Endodermal cell (in vitro differentiated cells): ENCODE results near the gene CYP8B1. TPM values are rescaled to one million over a fixed set of nuclear protein-coding genes. Genes with fewer than 3 reads are reported as not detected.

Experiments
- DNase-seq: peaks from one replicate; pipeline ENCODE4 v3.0.0-alpha.2; 2017
- H3K27ac ChIP-seq: 2 replicates; pipeline ENCODE4 v1.5.1; 2013; ENCODE audit warnings: mild to moderate bottlenecking, low read depth, low read length, moderate library complexity
- H3K27me3 ChIP-seq: 2 replicates; pipeline ENCODE4 v1.6.1; 2013; ENCODE audit warnings: mild to moderate bottlenecking, low read length, moderate library complexity; ENCODE audit not compliant: insufficient read depth, control insufficient read depth, poor library complexity, severe bottlenecking
- H3K36me3 ChIP-seq: 2 replicates; pipeline ENCODE4 v1.7.0; 2013; ENCODE audit warnings: mild to moderate bottlenecking, low read length, moderate library complexity; ENCODE audit not compliant: control insufficient read depth, insufficient read depth
- H3K4me1 ChIP-seq: one replicate; pipeline ENCODE4 v1.7.0; 2013; ENCODE audit warnings: low read length; ENCODE audit not compliant: control insufficient read depth, insufficient read depth
- H3K4me3 ChIP-seq: 2 replicates; pipeline ENCODE4 v1.5.1; 2013; ENCODE audit warnings: mild to moderate bottlenecking, low read length, moderate library complexity
- H3K9ac ChIP-seq: 2 replicates; pipeline ENCODE4 v1.6.1; 2013; ENCODE audit warnings: mild to moderate bottlenecking, low read length, moderate library complexity; ENCODE audit not compliant: poor library complexity, severe bottlenecking; ENCODE audit errors: extremely low read depth
- H3K9me3 ChIP-seq: 2 replicates; pipeline ENCODE4 v1.6.1; 2013; ENCODE audit warnings: mild to moderate bottlenecking, low read length, moderate library complexity; ENCODE audit not compliant: control insufficient read depth
- H3K27ac Mint-ChIP-seq: 2 replicates; pipeline ENCODE4 v1.8.0; 2020; ENCODE audit warnings: mixed read lengths
- H3K27me3 Mint-ChIP-seq: 2 replicates; pipeline ENCODE4 v1.8.0; 2021; ENCODE audit warnings: mild to moderate bottlenecking, mixed read lengths; ENCODE audit not compliant: insufficient read depth
- H3K36me3 Mint-ChIP-seq: 2 replicates; pipeline ENCODE4 v1.8.0; 2020; ENCODE audit warnings: low read depth, mixed read lengths
- H3K4me1 Mint-ChIP-seq: 2 replicates; pipeline ENCODE4 v1.8.0; 2020; ENCODE audit warnings: mixed read lengths
- H3K4me3 Mint-ChIP-seq: 2 replicates; pipeline ENCODE4 v1.8.0; 2020; ENCODE audit warnings: mild to moderate bottlenecking, moderate library complexity, mixed read lengths
- H3K9me3 Mint-ChIP-seq: 2 replicates; pipeline ENCODE4 v1.8.0; 2020; ENCODE audit warnings: mild to moderate bottlenecking, mixed read lengths
- WGBS, 2 experiments: methylation state at CpG; one replicate each; pipeline versions ENCODE4 v1.1.5 to v1.1.7; 2013; ENCODE audit warnings: missing lambda C conversion rate in 2 of 2, mixed read lengths in 1 of 2; ENCODE audit not compliant: insufficient coverage in 1 of 2, insufficient read length in 1 of 2; 5-methylcytosine and 5-hydroxymethylcytosine counted together
- total RNA-seq, 2 donors: library from RNA; stranded (reverse); fragmentation: NEBNext Ultra II Directional in 1 of 2; extraction: Animal tissue kit (Norgen Biotek cat#: 25700) in 1 of 2; gene quantifications; 2 replicates in 1 of 2; 3 replicates in 1 of 2; pipeline ENCODE4 v1.2.1, GENCODE V29; 2021
- TF ChIP-seq, protein P1 (sequence below): fragments of 200-600 bp; sonication (generic); conservative IDR thresholded peaks from 2 replicates; pipeline ENCODE4 v1.5.0; 2021; ENCODE audit warnings: antibody characterized with exemption, mild to moderate bottlenecking

CYP8B1 gene
- total RNA-seq, 2 donors from 2014 or later: not detected

GRCh38 chr3:42898896-42899675 is 23.4 kb upstream of the CYP8B1 start:
- H3K9me3 ChIP-seq: peaks cover 7% of the 10 kb centered on the region
- no peak overlapping the region for H3K27ac ChIP-seq
- Mint-ChIP-seq H3K4me3 (no peak overlapping the region), H3K27ac (no peak overlapping the region), H3K36me3 (no peaks in the 10 kb centered on the region), H3K9me3 (peaks cover 8% of the 10 kb centered on the region), H3K4me1 (peaks cover 16% of the 10 kb centered on the region), H3K27me3 (peaks cover 9% of the 10 kb centered on the region)
- peaks cover 10% of the 10 kb centered on the region for H3K4me1 ChIP-seq
- no peak overlapping the region for H3K9ac ChIP-seq
- H3K36me3 ChIP-seq: no peaks in the 10 kb centered on the region
- peak; percentile 41 for DNase-seq
- no peaks in the 10 kb centered on the region for H3K27me3 ChIP-seq
- TF ChIP-seq, protein P1, sequence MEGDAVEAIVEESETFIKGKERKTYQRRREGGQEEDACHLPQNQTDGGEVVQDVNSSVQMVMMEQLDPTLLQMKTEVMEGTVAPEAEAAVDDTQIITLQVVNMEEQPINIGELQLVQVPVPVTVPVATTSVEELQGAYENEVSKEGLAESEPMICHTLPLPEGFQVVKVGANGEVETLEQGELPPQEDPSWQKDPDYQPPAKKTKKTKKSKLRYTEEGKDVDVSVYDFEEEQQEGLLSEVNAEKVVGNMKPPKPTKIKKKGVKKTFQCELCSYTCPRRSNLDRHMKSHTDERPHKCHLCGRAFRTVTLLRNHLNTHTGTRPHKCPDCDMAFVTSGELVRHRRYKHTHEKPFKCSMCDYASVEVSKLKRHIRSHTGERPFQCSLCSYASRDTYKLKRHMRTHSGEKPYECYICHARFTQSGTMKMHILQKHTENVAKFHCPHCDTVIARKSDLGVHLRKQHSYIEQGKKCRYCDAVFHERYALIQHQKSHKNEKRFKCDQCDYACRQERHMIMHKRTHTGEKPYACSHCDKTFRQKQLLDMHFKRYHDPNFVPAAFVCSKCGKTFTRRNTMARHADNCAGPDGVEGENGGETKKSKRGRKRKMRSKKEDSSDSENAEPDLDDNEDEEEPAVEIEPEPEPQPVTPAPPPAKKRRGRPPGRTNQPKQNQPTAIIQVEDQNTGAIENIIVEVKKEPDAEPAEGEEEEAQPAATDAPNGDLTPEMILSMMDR: peak; percentile 41
- no peak overlapping the region for H3K4me3 ChIP-seq

DNA sequence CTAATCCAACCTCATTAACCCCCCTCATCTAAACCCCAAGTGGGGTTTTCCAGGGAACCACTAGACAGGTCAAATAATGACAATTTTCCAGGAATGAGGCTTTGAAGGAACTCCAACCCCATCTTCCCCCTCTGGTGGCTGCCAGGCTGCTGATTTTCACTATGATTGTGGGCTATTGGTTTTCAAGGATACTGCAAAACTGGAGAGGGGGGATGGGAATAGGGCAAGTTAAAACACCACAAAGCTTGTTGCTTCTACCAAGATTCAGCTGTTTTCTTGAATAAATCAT is 19.8 kb upstream of the CYP8B1 start:
- H3K27me3 ChIP-seq: no peaks in the 10 kb centered on the region
- H3K4me3 Mint-ChIP-seq: no peak overlapping the region
- H3K9me3 ChIP-seq: no peaks in the 10 kb centered on the region
- H3K4me3 ChIP-seq: no peak overlapping the region
- peaks cover 33% of the 10 kb centered on the region for H3K4me1 Mint-ChIP-seq
- no peaks in the 10 kb centered on the region for H3K36me3 Mint-ChIP-seq
- H3K9ac ChIP-seq: no peak overlapping the region
- no peak overlapping the region for H3K27ac Mint-ChIP-seq
- H3K27ac ChIP-seq: no peak overlapping the region
- H3K36me3 ChIP-seq: no peaks in the 10 kb centered on the region
- H3K4me1 ChIP-seq: peaks cover 17% of the 10 kb centered on the region
- no peaks in the 10 kb centered on the region for H3K9me3 Mint-ChIP-seq
- TF ChIP-seq, protein P1: peak; percentile 18
- no peaks in the 10 kb centered on the region for H3K27me3 Mint-ChIP-seq
- peak; percentile 47 for DNase-seq

GRCh38 chr3:42894698-42895579 is 19.3 kb upstream of the CYP8B1 start:
- DNase-seq: no peak
- Histone ChIP-seq H3K4me3 (no peak overlapping the region), H3K27me3 (no peaks in the 10 kb centered on the region), H3K36me3 (no peaks in the 10 kb centered on the region), H3K27ac (no peak overlapping the region), H3K9me3 (no peaks in the 10 kb centered on the region), H3K4me1 (peaks cover 17% of the 10 kb centered on the region), H3K9ac (no peak overlapping the region)
- H3K4me1 Mint-ChIP-seq: peaks cover 39% of the 10 kb centered on the region
- TF ChIP-seq, protein P1: no peak
- no peaks in the 10 kb centered on the region for H3K36me3 Mint-ChIP-seq
- WGBS, 2 experiments: 92 to 100% methylated on average over 1 to 3 of the region's 3 CpGs
- H3K4me3 Mint-ChIP-seq: no peak overlapping the region
- no peak overlapping the region for H3K27ac Mint-ChIP-seq
- no peaks in the 10 kb centered on the region for H3K27me3 Mint-ChIP-seq
- H3K9me3 Mint-ChIP-seq: no peaks in the 10 kb centered on the region
